ENCODE results near the gene FNDC3B. TPM values are rescaled to one million over a fixed set of nuclear protein-coding genes. Genes with fewer than 3 reads are reported as not detected.
"Not testable (repeated sequence)": the region's sequence is repeated elsewhere in the genome, so short reads cannot be mapped to it uniquely, and the experiment has no call there.

The FNDC3B gene
- total and polyA plus RNA-seq, 2 donors (not counting 1 experiment from before 2014, with no cell fraction given): 1.2 to 9.2 TPM

GRCh38 chr3:172243376-172243775, 204.0 kb downstream of the FNDC3B start:
- H3K27me3 Mint-ChIP-seq; intact Hi-C loops (cut with micrococcal nuclease); H3K9me3 ChIP-seq (ENCODE audit: control extremely low read depth in 1 of 3, control insufficient read depth in 2 of 3, insufficient read depth in 1 of 3, low read length in 2 of 3); H3K27ac Mint-ChIP-seq; H3K4me3 ChIP-seq (ENCODE audit: control extremely low read depth in 1 of 5, extremely low read depth in 1 of 5, insufficient read depth in 1 of 5, low read depth in 2 of 5, low read length in 4 of 5); H3K79me2 ChIP-seq (ENCODE audit: control insufficient read depth, insufficient read depth, low read length); H3K27ac ChIP-seq (ENCODE audit: low read length in 2 of 2); H3K4me1 Mint-ChIP-seq; H3K9ac ChIP-seq (ENCODE audit: low read length); DNase-seq; H3K4me3 Mint-ChIP-seq; H4K20me1 ChIP-seq (ENCODE audit: control insufficient read depth, insufficient read depth, low read length, poor library complexity, severe bottlenecking); H3K4me1 ChIP-seq (ENCODE audit: control insufficient read depth in 2 of 2, insufficient read depth in 2 of 2, low read length in 2 of 2); H3K27me3 ChIP-seq (replicated peaks in 1 of 4; ENCODE audit: control extremely low read depth in 1 of 4, control insufficient read depth in 3 of 4, insufficient read depth in 4 of 4, low read length in 3 of 4); H3K4me2 ChIP-seq (replicated peaks; ENCODE audit: low read depth, low read length, poor library complexity, severe bottlenecking); CTCF ChIA-PET; ATAC-seq (ENCODE audit: low read depth); POLR2A ChIA-PET; H3K36me3 ChIP-seq (replicated peaks in 1 of 2; ENCODE audit: control extremely low read depth in 1 of 2, control insufficient read depth in 1 of 2, extremely low read depth in 1 of 2, insufficient read depth in 2 of 2, low read length in 1 of 2); H2AFZ ChIP-seq (ENCODE audit: insufficient read depth, low read depth, low read length, poor library complexity, severe bottlenecking): not testable (repeated sequence)
- H3K9me3 Mint-ChIP-seq (ENCODE audit: insufficient read depth): peaks cover 14% of the 10 kb centered on the region
- no CpG with 5 or more reads among the region's 3 CpGs for WGBS (ENCODE audit: insufficient coverage)

GRCh38 chr3:172244011-172244410, 204.6 kb downstream of the FNDC3B start:
- no peak overlapping the region for H3K27ac Mint-ChIP-seq
- intact Hi-C loops (cut with micrococcal nuclease): no loop called here
- H3K4me1 Mint-ChIP-seq: no peaks in the 10 kb centered on the region
- ATAC-seq (ENCODE audit: low read depth) (no peak), DNase-seq (no peak)
- TF ChIP-seq CTCF (IDR thresholded peaks at IDR 0.05) (no peak), EZH2 (IDR thresholded peaks at IDR 0.05; ENCODE audit: borderline replicate concordance, insufficient read depth, low read depth, low read length, poor library complexity, severe bottlenecking) (no peak)
- Histone ChIP-seq H3K79me2 (ENCODE audit: control insufficient read depth, insufficient read depth, low read length) (no peaks in the 10 kb centered on the region), H3K4me2 (replicated peaks; ENCODE audit: low read depth, low read length, poor library complexity, severe bottlenecking) (no peak overlapping the region), H3K9me3 (ENCODE audit: control extremely low read depth in 1 of 3, control insufficient read depth in 2 of 3, insufficient read depth in 1 of 3, low read length in 2 of 3) (peaks cover 0 to 8% (median 5%) of the 10 kb centered on the region in 3 donors), H3K36me3 (replicated peaks in 1 of 2; ENCODE audit: control extremely low read depth in 1 of 2, control insufficient read depth in 1 of 2, extremely low read depth in 1 of 2, insufficient read depth in 2 of 2, low read length in 1 of 2) (no peaks in the 10 kb centered on the region), H3K4me3 (ENCODE audit: control extremely low read depth in 1 of 5, extremely low read depth in 1 of 5, insufficient read depth in 1 of 5, low read depth in 2 of 5, low read length in 4 of 5) (no peak overlapping the region), H3K4me1 (ENCODE audit: control insufficient read depth in 2 of 2, insufficient read depth in 2 of 2, low read length in 2 of 2) (no peaks in the 10 kb centered on the region), H3K9ac (ENCODE audit: low read length) (no peak overlapping the region), H3K27me3 (replicated peaks in 1 of 4; ENCODE audit: control extremely low read depth in 1 of 4, control insufficient read depth in 3 of 4, insufficient read depth in 4 of 4, low read length in 3 of 4) (no peaks in the 10 kb centered on the region), H2AFZ (ENCODE audit: insufficient read depth, low read depth, low read length, poor library complexity, severe bottlenecking) (no peak overlapping the region), H3K27ac (ENCODE audit: low read length in 2 of 2) (no peak overlapping the region), H4K20me1 (ENCODE audit: control insufficient read depth, insufficient read depth, low read length, poor library complexity, severe bottlenecking) (no peaks in the 10 kb centered on the region)
- H3K9me3 Mint-ChIP-seq (ENCODE audit: insufficient read depth): peaks cover 14% of the 10 kb centered on the region
- ChIA-PET CTCF (interaction anchor here (0.7 kb wide), 1 partner anchor 1931 kb away, joined by 3 read pairs; no protein-coding TSS in a partner anchor), POLR2A (no interaction called here)
- no CpG with 5 or more reads among the region's 2 CpGs for WGBS (ENCODE audit: insufficient coverage)
- no peaks in the 10 kb centered on the region for H3K27me3 Mint-ChIP-seq
- H3K4me3 Mint-ChIP-seq: no peak overlapping the region

Data from B cell (primary cell).